ENCODE measurements around the gene WFDC1.
"Not testable (repeated sequence)": the region's sequence is repeated elsewhere in the genome, so short reads cannot be mapped to it uniquely, and the experiment has no call there.

The WFDC1 gene

DNA sequence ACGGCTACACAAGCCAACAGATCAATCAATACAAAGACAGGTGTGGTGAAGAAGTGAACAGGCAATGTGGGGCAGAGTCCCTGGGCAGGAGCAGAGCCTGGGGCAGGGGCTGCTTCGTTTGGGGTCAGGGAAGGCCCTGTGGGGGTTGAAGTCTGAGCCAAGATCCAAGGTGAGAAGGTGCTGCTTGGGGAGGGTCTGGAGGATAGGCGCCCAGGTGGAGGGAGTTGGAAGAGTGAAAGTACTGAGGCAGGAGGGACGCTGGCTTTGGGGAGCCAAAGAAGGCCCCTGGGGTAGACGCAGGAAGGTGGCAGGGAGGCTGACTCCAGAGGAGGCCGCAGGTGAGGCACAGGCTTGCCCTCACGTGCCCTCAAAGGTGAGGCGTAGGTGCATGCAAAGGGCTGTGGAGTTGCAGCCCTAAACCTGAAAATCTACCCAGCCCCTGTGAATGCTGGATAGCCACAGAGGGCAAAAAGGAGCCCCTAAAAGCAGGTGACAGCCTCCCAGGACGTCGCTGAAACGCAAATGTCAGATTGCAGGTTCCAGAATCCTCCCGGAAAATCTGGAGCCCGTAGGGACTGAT, 33.3 kb downstream of the WFDC1 start:
- no peak for DNase-seq (ENCODE audit: low read depth)

DNA sequence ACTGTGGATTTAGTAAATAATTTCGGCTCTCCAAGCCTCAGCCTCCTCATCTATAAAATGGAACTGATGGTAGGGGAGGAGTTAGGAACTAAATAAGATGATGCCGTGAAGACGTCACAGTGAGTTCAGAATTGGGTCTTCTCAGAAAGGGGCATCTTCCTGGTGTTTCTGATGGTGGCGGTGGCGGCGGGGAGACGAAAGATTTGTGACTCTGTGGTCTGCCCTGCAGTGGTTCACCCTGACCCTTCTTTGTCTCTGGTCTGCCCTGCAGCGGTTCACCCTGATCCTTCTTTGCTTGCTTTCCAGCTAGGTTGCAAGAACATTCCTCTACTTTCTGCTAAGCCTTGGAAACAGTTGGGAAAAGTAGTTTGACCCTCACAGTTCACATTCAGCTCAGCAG, 34.3 kb downstream of the WFDC1 start:
- no peak for DNase-seq (ENCODE audit: low read depth)

GRCh38 chr16:84329843-84330684, 35.4 kb downstream of the WFDC1 start:
- DNase-seq (ENCODE audit: low read depth) = no peak

GRCh38 chr16:84330685-84331050, 36.0 kb downstream of the WFDC1 start:
- DNase-seq (ENCODE audit: low read depth) = no peak

- DNase-seq (ENCODE audit: low read depth) = no peak
These were observed 37.5 kb downstream of the WFDC1 start for GRCh38 chr16:84331998-84332780.

DNA sequence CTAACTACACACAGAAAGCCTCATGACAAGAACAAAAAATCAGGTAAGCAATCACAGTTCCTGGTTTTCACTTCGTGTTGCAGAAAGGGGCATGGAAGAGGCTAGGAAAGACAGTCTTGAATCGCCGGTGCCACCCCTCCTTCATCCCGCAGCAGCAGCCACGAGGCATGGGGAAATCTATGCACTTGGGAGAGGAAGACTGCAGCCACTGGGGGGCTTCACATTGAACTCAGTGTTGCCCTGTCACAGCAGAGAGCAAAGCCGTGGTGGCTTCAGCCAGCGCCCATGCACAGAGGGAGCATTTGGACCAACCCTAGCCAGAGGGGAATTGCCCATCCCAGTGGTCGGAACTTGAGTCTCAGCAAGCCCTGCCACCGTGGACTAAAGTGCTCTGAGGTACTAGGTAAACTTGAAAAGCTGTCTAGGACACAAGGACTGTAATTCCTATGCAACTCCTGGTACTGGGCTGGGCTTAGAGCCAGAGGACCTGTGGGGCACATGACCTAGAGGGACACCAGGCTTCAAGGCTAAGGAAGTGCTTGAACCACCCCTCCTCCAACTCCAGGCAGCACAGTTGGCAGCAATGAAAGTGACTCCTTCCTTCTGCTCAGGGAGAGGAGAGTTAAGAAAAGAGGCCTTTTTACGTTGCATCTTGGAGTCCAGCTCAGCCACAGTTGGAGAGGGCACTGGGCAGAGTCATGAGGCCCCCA, 38.5 kb downstream of the WFDC1 start:
- DNase-seq (ENCODE audit: low read depth) = no peak

- DNase-seq (ENCODE audit: low read depth) = no peak
These were observed 39.4 kb downstream of the WFDC1 start for GRCh38 chr16:84334058-84334457.

DNA sequence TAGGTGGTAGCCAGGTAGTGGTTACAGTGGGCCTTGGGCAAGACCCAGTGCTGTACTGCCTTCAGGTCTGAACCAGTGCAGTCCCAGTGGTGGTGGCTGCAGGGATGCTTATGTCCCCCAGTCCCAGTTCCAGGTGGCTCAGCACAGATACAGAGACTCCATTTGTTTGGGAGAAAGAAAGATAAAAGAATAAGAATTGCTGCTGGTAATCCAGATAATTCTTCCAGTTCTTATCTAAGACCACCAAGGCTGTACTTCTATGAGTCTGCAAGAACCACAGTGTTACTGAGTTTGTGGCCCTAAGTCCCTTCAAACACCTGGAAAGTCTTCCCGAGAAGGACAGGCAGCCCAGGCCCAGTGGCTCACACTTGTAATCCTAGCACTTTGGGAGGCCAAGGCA, 39.8 kb downstream of the WFDC1 start:
- DNase-seq (ENCODE audit: low read depth) = no peak

GRCh38 chr16:84337236-84337635, 42.6 kb downstream of the WFDC1 start:
- DNase-seq (ENCODE audit: low read depth) = not testable (repeated sequence)

- DNase-seq (ENCODE audit: low read depth) = no peak
These were observed 44.6 kb downstream of the WFDC1 start for GRCh38 chr16:84339311-84339710.

GRCh38 chr16:84339766-84340165, 45.1 kb downstream of the WFDC1 start:
- DNase-seq (ENCODE audit: low read depth) = no peak

DNA sequence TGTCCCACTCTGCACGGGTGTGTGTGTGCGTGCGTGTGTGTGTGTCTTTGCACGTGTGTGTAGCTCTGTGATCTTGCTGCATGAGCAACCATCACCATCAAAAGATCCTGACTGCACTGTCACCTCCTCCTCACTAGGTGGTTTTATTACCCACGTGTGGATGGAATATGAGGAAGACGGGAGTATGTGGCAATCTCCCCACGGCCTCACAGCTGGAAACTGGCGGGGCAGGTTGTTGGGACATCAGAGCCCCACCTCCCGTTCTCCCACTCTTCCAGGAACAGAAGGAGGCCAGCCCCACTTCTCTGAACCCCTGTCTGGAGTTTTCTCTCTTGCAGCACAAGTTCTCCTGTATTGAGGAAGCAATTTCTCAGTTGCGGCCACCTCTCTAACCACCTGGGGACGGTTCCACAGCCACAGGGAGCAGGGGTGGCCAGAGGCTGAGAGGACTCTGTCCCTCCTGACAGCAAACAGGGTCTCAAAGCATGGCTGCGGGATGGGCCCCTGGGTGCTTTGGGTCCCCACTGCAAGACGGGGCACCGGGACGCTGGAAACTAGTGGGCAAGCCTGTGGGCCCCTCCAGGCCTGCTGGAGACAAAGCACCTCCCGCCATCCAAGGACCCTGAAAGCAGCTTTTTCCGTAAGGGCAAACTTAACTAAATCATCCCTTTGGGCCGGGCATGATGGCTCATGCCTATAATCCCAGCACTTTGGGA, 45.8 kb downstream of the WFDC1 start:
- DNase-seq (ENCODE audit: low read depth) = no peak

- no peak for DNase-seq (ENCODE audit: low read depth)
These were observed 47.0 kb downstream of the WFDC1 start for GRCh38 chr16:84341528-84342295.

DNA sequence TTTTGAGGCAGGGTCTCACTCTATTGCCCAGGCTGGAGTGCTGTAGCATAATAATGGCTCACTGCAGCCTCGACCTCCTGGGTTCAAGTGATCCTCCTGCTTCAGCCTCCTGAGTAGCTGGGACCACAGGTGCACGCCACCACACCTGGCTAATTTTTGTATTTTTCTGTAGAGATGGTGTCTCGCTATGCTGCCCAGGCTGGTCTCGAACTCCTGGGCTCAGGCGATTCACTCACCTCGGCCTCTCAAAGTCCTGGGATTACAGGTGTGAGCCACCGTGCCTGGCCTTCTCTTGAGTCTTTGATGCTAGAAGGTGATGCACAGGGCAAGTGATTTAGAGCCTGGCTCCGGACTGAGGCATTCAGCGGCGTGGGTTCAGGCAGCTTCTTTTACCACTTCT, 49.1 kb downstream of the WFDC1 start:
- DNase-seq (ENCODE audit: low read depth) = not testable (repeated sequence)

GRCh38 chr16:84344781-84345180, 50.1 kb downstream of the WFDC1 start:
- no peak for DNase-seq (ENCODE audit: low read depth)

DNA sequence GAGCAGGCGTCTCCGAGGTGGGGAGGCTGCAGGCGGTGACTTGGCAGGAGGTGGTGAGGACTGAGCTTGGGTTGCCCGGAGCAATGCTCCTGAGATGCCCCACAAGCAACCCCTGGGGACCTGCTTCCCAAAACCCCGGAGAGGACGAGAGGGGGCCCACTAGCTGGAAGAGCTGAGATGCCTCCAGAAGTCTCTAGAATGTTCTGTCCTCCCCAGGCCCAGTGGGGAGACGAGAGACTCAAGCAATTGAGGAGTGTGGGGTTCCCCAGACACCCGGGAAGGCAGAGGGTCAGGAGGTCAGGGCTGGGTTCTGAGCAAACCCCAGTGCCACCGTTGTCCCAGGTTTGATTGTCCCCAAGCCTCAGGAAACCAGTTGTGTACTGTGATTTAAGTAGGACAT, 52.5 kb downstream of the WFDC1 start:
- DNase-seq (ENCODE audit: low read depth) = no peak

- no peak for DNase-seq (ENCODE audit: low read depth)
These were observed 53.8 kb downstream of the WFDC1 start for GRCh38 chr16:84348386-84348888.

DNA sequence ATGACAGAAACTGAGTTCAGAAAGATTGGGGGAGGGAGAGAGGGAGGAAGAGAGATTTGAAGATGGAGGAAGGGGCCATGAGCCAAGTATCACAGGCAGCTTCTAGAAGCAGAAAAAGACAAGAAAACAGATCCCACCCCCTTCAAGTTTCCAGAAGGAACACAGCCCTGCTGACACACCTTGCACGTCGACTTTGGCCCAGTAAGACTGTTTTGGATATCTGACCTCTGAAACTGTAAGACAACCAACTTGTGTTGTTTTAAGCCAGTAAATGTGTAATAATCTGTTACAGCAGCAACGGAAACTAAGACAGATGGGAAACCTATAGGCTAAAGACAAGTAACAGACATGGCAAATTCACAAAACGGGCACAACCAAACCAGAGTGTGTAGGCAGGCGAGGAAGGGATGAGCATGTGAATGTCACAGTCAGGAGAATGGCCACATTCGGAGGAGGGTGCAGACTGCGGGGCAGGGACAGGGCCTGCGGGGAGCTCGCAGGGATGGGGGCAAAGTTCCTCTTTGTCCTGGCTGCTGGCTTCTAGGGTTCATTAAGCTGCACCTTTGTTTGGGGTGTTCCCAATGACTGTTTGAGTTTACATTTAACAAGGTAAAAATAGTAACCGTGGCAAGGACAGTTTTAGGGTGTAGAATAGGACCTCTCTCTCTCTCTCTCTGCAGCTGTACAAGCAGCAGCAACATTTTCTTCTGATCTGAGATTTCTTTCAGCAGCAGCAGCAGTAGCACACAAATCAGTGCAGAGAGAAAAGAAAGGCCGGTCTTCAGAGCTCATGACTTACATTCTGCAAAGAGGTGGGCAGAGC, 55.4 kb downstream of the WFDC1 start:
- no peak for DNase-seq (ENCODE audit: low read depth)

DNA sequence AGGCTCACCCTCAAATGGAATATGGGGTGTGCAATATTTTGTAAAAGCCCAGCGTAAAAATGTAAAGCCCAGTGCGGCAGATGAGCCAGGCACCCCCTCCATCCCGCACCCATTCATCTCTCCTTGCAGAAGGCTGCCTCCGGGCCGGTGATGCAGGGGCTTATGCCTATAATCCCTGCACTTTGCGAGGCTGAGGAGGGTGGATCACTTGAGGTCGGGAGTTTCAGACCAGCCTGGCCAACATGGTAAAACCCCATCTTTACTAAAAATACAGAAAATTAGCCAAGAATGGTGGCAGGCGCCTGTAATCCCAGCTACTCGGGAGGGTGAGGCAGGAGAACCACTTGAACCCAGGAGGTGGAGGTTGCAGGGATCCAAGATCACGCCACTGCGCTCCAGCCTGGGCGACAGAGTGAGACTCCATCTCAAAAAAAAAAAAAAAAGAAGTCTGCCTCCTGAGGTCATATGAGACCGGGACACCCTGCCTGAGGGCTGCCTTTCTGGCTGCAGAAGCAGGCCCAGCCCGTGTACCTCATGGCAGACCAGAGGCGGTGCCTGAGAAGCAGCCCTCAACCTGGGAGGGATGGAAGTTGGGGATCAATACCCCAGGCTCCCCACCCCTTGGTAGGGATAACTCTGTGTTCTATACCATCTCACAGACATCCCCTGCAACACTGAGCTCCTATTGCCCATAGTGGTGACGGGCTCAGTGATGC, 56.2 kb downstream of the WFDC1 start:
- DNase-seq (ENCODE audit: low read depth) = no peak

Data from stimulated activated CD4-positive, alpha-beta T cell treated with anti-CD3 and anti-CD28 coated beads, Interleukin-2, amount 100 ng/mL, for 4 hours (primary cell).